GM21390 (cell line): ENCODE data around the gene PRSS36.

Experiments used
- ATAC-seq: cut with Tn5 transposase; IDR thresholded peaks from one replicate; pipeline ENCODE4 v1.9.1; 2021; ENCODE audit not compliant: unreplicated experiment

PRSS36 gene

DNA sequence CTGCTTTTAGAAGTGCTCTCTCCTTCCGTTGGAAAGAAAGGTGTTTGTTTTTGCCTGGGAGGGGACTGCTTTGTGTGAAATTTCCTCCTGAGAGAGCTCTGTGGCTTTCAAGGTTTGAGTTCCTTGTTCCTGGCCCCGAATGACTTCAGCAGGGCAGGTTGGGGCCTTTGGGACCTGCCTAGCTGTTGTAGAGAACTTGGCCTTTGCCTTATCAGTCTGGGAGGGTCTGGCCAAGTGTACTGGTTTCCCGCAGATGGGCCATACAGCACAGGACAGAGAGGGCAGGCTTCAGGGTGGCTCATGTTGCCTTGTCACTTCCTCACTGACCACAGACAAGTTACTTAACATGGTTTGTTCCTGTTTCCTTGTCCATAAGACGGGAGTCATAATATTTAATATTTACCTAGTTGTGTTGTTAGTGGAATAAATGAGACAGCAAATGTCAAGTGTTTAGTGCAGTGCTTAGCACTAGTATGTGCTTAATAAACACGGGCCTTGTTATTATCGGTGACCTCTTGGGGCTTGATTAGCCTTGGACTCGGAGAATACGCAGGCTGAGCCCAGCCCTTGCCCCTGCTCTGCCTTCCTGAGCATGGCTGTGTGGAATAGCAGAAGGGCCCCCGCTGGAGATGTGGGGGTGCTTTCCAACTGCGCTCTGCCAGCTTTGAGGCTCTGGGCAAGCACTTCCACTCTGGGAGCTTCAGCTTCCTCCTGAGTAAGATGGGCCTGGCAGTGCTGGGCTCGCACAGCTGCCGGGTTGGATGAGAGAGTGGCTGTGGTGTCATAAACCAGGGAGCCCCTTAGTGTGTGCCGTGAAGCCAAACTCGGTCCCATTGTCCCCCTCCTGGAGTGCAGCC is 20.9 kb downstream of the PRSS36 start:
- no peak for ATAC-seq

- ATAC-seq = no peak
Observed at GRCh38 chr16:31127182-31127581, 22.7 kb downstream of the PRSS36 start.

GRCh38 chr16:31125844-31126243 is 24.0 kb downstream of the PRSS36 start:
- no peak for ATAC-seq

- ATAC-seq = no peak
Observed at GRCh38 chr16:31120129-31120528, 29.7 kb downstream of the PRSS36 start.

- ATAC-seq = no peak
Observed at GRCh38 chr16:31118223-31119155, 31.4 kb downstream of the PRSS36 start.

- peak; percentile 86 for ATAC-seq
Observed at GRCh38 chr16:31117384-31118222, 32.3 kb downstream of the PRSS36 start, which contains the start of gene KAT8. TSS of gene KAT8 (plus strand) at chr16:31117664. CDS start at chr16:31117682, 18 bp downstream.

GRCh38 chr16:31114468-31114867 is 35.4 kb downstream of the PRSS36 start:
- ATAC-seq = no peak

- ATAC-seq = no peak
Observed at GRCh38 chr16:31113121-31114120, 36.4 kb downstream of the PRSS36 start.

- no peak for ATAC-seq
Observed at GRCh38 chr16:31112711-31113110, 37.2 kb downstream of the PRSS36 start.

- no peak for ATAC-seq
Observed at GRCh38 chr16:31111881-31112466, 37.9 kb downstream of the PRSS36 start.

DNA sequence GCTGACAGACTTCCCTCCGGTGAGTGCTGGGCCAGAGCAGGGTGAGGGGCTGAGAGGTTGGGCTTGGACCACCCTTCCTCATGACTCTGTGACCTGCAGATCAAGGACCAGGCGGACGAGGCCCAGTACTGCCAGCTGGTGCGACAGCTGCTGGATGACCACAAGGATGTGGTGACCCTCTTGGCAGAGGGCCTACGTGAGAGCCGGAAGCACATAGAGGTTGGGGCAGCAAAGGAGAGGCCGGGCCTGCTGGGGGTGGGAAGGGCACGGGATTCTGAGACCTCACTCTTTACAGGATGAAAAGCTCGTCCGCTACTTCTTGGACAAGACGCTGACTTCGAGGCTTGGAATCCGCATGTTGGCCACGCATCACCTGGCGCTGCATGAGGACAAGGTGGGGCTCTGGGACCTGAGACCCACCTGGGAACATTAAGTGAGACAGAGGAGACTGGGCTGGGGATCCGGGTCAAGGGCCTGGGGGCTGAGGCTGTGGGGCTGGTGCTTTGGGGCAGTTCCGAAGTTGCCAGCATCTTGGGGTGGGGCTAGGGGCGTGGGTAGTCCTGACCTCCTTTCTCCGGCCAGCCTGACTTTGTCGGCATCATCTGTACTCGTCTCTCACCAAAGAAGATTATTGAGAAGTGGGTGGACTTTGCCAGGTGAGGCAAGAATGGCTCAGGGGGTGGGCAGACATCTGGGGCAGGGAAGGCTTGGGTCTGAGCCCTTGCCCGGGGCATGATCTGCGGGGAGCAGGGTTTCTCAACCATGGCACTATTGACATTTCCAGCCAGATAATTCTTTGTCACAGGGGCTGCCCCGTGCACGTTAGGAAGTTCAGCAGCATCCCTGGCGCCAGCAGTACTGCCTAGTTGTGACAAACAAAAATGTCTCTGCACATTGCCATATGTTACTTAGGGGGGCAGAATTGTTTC is 39.5 kb downstream of the PRSS36 start:
- ATAC-seq = no peak

- no peak for ATAC-seq
Observed at GRCh38 chr16:31109622-31110021, 40.2 kb downstream of the PRSS36 start.

DNA sequence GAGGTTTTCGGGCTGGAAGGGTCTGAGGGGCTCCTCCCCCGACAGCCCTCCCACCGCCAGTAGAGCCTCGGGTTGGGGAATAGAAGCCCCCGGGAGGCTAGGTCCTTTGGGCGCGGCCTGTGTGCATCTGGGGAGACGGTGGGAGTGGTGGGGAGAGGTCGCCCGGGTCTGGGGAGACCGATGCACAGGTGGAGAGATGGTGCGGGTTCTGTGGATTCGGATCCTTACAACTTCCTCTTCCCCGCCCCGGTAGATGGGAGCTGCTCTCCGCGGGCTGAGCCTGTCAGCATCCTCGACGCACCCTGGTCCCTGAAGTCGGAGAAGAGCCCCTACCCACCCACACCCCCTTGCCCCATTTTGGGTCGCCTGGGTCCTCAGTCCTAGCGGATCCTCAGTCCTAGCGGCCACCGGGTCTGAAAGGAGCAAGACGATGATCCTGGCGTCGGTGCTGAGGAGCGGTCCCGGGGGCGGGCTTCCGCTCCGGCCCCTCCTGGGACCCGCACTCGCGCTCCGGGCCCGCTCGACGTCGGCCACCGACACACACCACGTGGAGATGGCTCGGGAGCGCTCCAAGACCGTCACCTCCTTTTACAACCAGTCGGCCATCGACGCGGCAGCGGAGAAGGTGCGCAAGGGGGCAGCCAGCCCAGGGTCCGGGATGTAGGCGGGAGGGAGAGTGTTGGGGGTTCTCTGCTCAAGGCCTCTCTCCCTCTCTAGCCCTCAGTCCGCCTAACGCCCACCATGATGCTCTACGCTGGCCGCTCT is 40.9 kb downstream of the PRSS36 start:
- no peak for ATAC-seq

- peak; percentile 74 for ATAC-seq
Observed at GRCh38 chr16:31108035-31108793, 41.7 kb downstream of the PRSS36 start, which contains the start of gene BCKDK. TSS of gene BCKDK (plus strand) at chr16:31108386. CDS start at chr16:31109224, 838 bp downstream.

- peak; percentile 53 for ATAC-seq
Observed at GRCh38 chr16:31107465-31107867, 42.4 kb downstream of the PRSS36 start.
